Mesothelial cell of epicardium (in vitro differentiated cells): Measurements from ENCODE around the gene CD2BP2. TPM values are rescaled to one million over a fixed set of nuclear protein-coding genes. Genes with fewer than 3 reads are reported as not detected.
A peak's percentile ranks its signal among the peaks of the same experiment; 100 is the strongest.

Source experiments
- DNase-seq, 2 experiments: peaks; one replicate each; pipeline ENCODE4 v3.0.0; 2021; ENCODE audit warnings: low spot score in 2 of 2; ENCODE audit not compliant: unreplicated experiment in 2 of 2
- H3K27ac Mint-ChIP-seq: 2 replicates; pipeline ENCODE4 v1.8.0; 2021; ENCODE audit warnings: mixed read lengths
- H3K27me3 Mint-ChIP-seq: 2 replicates; pipeline ENCODE4 v1.8.0; 2021; ENCODE audit warnings: low read depth, mixed read lengths
- H3K36me3 Mint-ChIP-seq: 2 replicates; pipeline ENCODE4 v1.8.0; 2021; ENCODE audit warnings: mixed read lengths
- H3K4me1 Mint-ChIP-seq: 2 replicates; pipeline ENCODE4 v1.8.0; 2021; ENCODE audit warnings: mixed read lengths
- H3K4me3 Mint-ChIP-seq: 2 replicates; pipeline ENCODE4 v1.8.0; 2021; ENCODE audit warnings: mild to moderate bottlenecking, moderate library complexity, mixed read lengths
- H3K9me3 Mint-ChIP-seq: 2 replicates; pipeline ENCODE4 v1.8.0; 2021; ENCODE audit warnings: mixed read lengths
- CTCF ChIP-seq: fragments of 200-600 bp; sonication (generic); IDR thresholded peaks from one replicate; pipeline ENCODE4 v1.5.0; 2021; ENCODE audit warnings: antibody characterized with exemption; ENCODE audit not compliant: unreplicated experiment
- total RNA-seq: library from RNA; stranded (reverse); gene quantifications from 3 replicates; pipeline ENCODE4 v1.2.1, GENCODE V29; 2021

Gene CD2BP2
- total RNA-seq, 1 donor from 2014 or later: 63.9 TPM

DNA sequence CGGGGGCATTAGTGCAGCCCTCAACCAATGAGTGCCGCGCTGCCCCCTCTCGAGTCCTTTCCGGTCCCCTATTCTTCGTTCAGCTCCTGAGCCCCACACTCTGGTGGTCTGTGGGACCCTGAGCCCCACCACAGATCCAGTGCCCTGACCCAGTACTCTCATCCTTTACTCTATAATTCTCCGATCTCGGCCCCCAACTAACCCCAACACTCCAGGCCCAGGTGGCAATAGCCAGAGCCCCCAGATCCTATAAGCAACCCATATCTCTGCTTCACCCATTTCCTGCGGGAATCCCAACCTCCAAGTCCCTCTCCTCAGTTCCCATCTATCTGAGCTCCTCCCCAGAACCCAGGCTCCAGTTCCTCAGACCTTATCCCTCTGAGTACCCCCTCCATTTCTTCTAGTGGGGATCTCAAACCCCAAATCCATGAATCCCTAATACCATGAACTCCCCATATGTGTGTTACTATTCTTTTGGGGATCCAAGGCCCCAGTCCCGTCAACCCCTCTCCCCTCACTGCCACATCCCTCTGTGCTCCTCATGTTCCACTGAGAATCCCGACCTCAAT, 16.2 kb upstream of the CD2BP2 start:
- peaks cover 2% of the 10 kb centered on the region for H3K36me3 Mint-ChIP-seq
- TF ChIP-seq CTCF: no peak
- H3K27ac Mint-ChIP-seq: peak overlapping the region; percentile 99
- DNase-seq: no peak
- H3K27me3 Mint-ChIP-seq: peaks cover 3% of the 10 kb centered on the region
- peak overlapping the region; percentile 69 for H3K4me3 Mint-ChIP-seq
- H3K9me3 Mint-ChIP-seq: no peaks in the 10 kb centered on the region
- H3K4me1 Mint-ChIP-seq: peaks cover 55% of the 10 kb centered on the region

- peaks cover 4% of the 10 kb centered on the region for H3K36me3 Mint-ChIP-seq
- peaks cover 3% of the 10 kb centered on the region for H3K27me3 Mint-ChIP-seq
- no peak for TF ChIP-seq CTCF
- H3K4me3 Mint-ChIP-seq: peak within 1 kb of the TSS; percentile 88
- DNase-seq: peak; percentile 94 to 99
- peak within 1 kb of the TSS; percentile 99 for H3K27ac Mint-ChIP-seq
- H3K4me1 Mint-ChIP-seq: peaks cover 53% of the 10 kb centered on the region
- H3K9me3 Mint-ChIP-seq: no peaks in the 10 kb centered on the region
These were observed 15.5 kb upstream of the CD2BP2 start, which contains the start of gene TBC1D10B for GRCh38 chr16:30370456-30371247. Gene TBC1D10B, minus strand, starts transcription at chr16:30370494. Its CDS starts 311 bp downstream, at chr16:30370183.

DNA sequence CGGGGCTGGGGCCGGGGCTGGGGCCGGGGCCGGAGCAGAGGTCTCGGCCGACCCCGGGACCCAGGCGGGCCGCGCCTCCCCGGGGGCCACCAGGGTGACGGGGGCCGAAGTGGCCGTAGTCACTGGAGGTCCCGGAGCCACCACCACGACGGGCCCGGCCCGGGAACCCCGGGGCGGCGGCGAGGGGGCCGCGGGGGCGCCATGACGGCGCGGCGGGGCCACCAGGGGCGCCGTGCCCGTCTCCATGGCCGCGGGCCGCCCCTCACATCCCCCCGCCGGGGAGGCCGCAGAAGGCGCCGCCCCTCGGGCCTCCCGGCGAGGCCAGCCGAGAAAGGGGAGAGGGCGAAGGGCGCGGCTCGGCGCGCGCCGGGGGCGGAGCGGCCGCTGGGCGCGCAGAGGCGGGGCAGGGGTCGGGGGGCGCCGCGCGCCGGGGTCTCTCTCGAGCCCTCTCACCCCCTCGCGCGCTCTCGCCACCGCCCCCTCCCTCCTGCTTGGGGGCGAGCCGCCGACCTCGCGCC, 14.9 kb upstream of the CD2BP2 start:
- Mint-ChIP-seq H3K27ac (no peak overlapping the region), H3K36me3 (peaks cover 9% of the 10 kb centered on the region), H3K27me3 (peaks cover 3% of the 10 kb centered on the region), H3K4me3 (peak overlapping the region; percentile 69), H3K9me3 (no peaks in the 10 kb centered on the region), H3K4me1 (peaks cover 49% of the 10 kb centered on the region)
- TF ChIP-seq CTCF: no peak
- DNase-seq: no peak

DNA sequence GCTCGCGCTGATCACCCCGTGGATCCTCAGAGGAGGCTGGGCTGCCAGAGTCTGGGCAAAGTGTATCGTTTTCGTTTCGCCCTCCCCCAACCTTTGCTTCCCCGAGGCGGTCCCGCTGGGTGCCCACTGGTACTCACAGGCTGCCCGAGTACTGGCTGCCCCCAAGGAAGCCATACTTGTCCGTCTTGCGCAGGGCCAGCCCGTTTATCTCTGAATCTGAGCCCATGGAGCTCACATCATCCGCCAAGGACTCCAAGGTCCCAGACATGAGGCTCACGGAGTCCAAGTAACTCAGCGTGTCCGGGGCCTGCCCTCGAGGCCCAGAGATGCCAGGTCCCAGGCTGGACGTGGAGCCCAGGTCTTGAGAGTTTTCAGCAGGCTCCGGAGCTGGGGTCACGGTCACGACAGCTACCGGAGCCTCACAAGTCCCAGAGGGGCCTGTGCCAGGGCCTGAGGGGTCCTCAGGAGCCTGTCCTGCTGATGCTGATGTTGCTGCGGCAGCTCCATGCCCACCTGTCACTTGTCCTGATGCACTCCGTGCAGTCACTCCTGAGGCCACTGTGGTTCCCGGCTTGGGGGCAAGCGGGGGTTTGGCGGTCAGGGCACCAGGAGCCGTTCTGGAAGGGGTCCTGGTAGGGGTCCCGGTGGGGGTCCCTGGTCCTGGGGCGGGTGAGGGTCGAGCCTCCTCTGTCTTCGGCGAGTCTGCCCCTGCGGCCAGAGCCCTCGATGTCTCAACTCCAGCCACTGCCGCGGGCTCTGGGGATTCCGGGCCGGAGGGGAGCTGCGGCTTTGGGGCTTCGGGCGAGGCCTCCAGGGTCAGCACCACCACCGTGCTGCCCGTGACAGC, 14.2 kb upstream of the CD2BP2 start:
- H3K4me3 Mint-ChIP-seq: peak overlapping the region; percentile 88
- H3K27me3 Mint-ChIP-seq: peaks cover 3% of the 10 kb centered on the region
- no peaks in the 10 kb centered on the region for H3K9me3 Mint-ChIP-seq
- H3K27ac Mint-ChIP-seq: peak overlapping the region; percentile 44
- TF ChIP-seq CTCF: no peak
- H3K36me3 Mint-ChIP-seq: peaks cover 9% of the 10 kb centered on the region
- no peak for DNase-seq
- peaks cover 49% of the 10 kb centered on the region for H3K4me1 Mint-ChIP-seq

- peak overlapping the region; percentile 88 for H3K4me3 Mint-ChIP-seq
- H3K27ac Mint-ChIP-seq: peak overlapping the region; percentile 44
- H3K27me3 Mint-ChIP-seq: peaks cover 3% of the 10 kb centered on the region
- DNase-seq: no peak
- peaks cover 9% of the 10 kb centered on the region for H3K36me3 Mint-ChIP-seq
- TF ChIP-seq CTCF: no peak
- H3K9me3 Mint-ChIP-seq: no peaks in the 10 kb centered on the region
- H3K4me1 Mint-ChIP-seq: peaks cover 49% of the 10 kb centered on the region
These were observed 13.6 kb upstream of the CD2BP2 start for GRCh38 chr16:30368792-30369090.
